Activated B cell treated with CpG ODN at 0.5 μM for 24 hours (primary cell): ENCODE results near the gene DYDC1. TPM values are rescaled to one million over a fixed set of nuclear protein-coding genes. Genes with fewer than 3 reads are reported as not detected.

ENCODE experiments used
- ATAC-seq: fragments of 200-7000 bp; cut with Tn5 transposase; one replicate; pipeline ENCODE4 v1.10.0; 2021; ENCODE audit warnings: low read depth, mild to moderate bottlenecking, moderate library complexity
- CTCF ChIA-PET: fragments of 350-600 bp; sonication (Branson Sonifier 250); formaldehyde crosslinking; loops from one replicate; lab custom pipeline; 2021; ENCODE audit warnings: antibody characterized with exemption; lab: Charles Lee
- POLR2A ChIA-PET: fragments of 350-600 bp; sonication (Branson Sonifier 250); formaldehyde crosslinking; loops from one replicate; lab custom pipeline; 2021; ENCODE audit warnings: antibody characterized with exemption; lab: Charles Lee
- DNase-seq: peaks from one replicate; pipeline ENCODE4 v3.0.0; 2022
- H3K27ac Mint-ChIP-seq: one replicate; pipeline ENCODE4 v1.8.0; 2020; ENCODE audit warnings: mixed read lengths
- H3K27me3 Mint-ChIP-seq: one replicate; pipeline ENCODE4 v1.8.0; 2021; ENCODE audit warnings: mixed read lengths
- H3K36me3 Mint-ChIP-seq: one replicate; pipeline ENCODE4 v1.8.0; 2021; ENCODE audit warnings: low read depth, mixed read lengths
- H3K4me1 Mint-ChIP-seq: one replicate; pipeline ENCODE4 v1.8.0; 2021; ENCODE audit warnings: mixed read lengths
- H3K4me3 Mint-ChIP-seq: one replicate; pipeline ENCODE4 v1.8.0; 2020; ENCODE audit warnings: mild to moderate bottlenecking, mixed read lengths
- H3K9me3 Mint-ChIP-seq: one replicate; pipeline ENCODE4 v1.8.0; 2020; ENCODE audit warnings: mixed read lengths
- intact Hi-C: fragments of 100-400 bp; cut with micrococcal nuclease; formaldehyde crosslinking; loops from one replicate; pipeline ENCODE4 v1.15.1; 2024
- total RNA-seq: library from RNA; stranded (reverse); gene quantifications from 2 replicates; pipeline ENCODE4 v1.2.3, GENCODE V29; 2022
- TF ChIP-seq, protein P1 (sequence below): fragments of 200-600 bp; IDR thresholded peaks from one replicate; pipeline ENCODE4 v1.8.0; 2022; ENCODE audit warnings: antibody characterized with exemption, mild to moderate bottlenecking

The DYDC1 gene
- total RNA-seq, 1 donor from 2014 or later = not detected

DNA sequence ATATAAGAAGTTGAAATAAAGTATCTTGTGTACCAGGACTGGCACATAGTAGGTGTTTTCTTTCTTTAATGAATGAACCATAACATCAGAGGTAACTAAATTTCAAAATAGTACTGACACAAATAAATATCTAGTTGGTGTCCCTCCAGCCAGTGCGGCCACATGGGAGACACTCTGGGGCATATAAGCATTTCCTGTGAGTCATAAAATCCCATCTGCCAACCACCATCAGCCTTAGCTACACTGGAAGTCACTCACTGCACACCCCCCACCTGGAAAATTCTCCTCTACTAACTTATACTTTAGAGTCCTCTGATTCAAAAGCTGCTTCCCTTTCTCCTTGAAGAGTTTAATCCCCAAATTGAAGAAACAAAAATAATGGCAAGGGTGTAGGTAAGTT, 32.5 kb downstream of the DYDC1 start:
- no peak overlapping the region for H3K4me3 Mint-ChIP-seq
- ChIA-PET CTCF (no interaction called here), POLR2A (no interaction called here)
- intact Hi-C loops = no loop called here
- TF ChIP-seq, protein P1, sequence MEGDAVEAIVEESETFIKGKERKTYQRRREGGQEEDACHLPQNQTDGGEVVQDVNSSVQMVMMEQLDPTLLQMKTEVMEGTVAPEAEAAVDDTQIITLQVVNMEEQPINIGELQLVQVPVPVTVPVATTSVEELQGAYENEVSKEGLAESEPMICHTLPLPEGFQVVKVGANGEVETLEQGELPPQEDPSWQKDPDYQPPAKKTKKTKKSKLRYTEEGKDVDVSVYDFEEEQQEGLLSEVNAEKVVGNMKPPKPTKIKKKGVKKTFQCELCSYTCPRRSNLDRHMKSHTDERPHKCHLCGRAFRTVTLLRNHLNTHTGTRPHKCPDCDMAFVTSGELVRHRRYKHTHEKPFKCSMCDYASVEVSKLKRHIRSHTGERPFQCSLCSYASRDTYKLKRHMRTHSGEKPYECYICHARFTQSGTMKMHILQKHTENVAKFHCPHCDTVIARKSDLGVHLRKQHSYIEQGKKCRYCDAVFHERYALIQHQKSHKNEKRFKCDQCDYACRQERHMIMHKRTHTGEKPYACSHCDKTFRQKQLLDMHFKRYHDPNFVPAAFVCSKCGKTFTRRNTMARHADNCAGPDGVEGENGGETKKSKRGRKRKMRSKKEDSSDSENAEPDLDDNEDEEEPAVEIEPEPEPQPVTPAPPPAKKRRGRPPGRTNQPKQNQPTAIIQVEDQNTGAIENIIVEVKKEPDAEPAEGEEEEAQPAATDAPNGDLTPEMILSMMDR = no peak
- no peaks in the 10 kb centered on the region for H3K9me3 Mint-ChIP-seq
- no peak overlapping the region for H3K27ac Mint-ChIP-seq
- H3K27me3 Mint-ChIP-seq = peaks cover 1% of the 10 kb centered on the region
- no peaks in the 10 kb centered on the region for H3K36me3 Mint-ChIP-seq
- DNase-seq (no peak), ATAC-seq (no peak)
- H3K4me1 Mint-ChIP-seq = no peaks in the 10 kb centered on the region

GRCh38 chr10:80323311-80323710, 33.2 kb downstream of the DYDC1 start:
- Mint-ChIP-seq H3K4me3 (no peak overlapping the region), H3K27me3 (peaks cover 1% of the 10 kb centered on the region), H3K36me3 (no peaks in the 10 kb centered on the region), H3K27ac (no peak overlapping the region), H3K9me3 (no peaks in the 10 kb centered on the region), H3K4me1 (no peaks in the 10 kb centered on the region)
- CTCF ChIA-PET = no interaction called here
- TF ChIP-seq, protein P1 = no peak
- no peak for ATAC-seq
- intact Hi-C loops = no loop called here
- POLR2A ChIA-PET = no interaction called here
- no peak for DNase-seq

DNA sequence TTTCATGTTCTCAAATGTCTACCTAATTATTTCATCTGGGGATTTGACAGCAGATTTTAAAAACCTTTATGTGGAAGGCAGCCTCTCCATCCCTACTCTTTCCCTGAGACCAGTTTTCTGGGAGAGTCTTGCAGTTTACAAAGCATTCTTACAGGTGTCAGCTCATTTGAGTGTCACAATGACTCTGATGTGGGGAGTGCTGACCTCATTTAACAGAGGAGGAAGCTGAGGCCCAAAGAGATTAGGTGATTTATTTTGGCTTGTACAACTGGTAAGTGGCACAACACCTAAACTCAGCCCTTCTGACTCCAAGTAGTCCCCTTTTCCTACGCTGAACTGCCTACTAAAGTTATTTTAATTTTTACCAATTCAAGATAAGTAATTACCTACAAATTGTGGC, 33.8 kb downstream of the DYDC1 start:
- ChIA-PET CTCF (no interaction called here), POLR2A (no interaction called here)
- DNase-seq (no peak), ATAC-seq (no peak)
- TF ChIP-seq, protein P1 = no peak
- intact Hi-C loops = no loop called here
- Mint-ChIP-seq H3K36me3 (no peaks in the 10 kb centered on the region), H3K4me1 (no peaks in the 10 kb centered on the region), H3K27me3 (peaks cover 1% of the 10 kb centered on the region), H3K27ac (no peak overlapping the region), H3K4me3 (no peak overlapping the region), H3K9me3 (no peaks in the 10 kb centered on the region)

DNA sequence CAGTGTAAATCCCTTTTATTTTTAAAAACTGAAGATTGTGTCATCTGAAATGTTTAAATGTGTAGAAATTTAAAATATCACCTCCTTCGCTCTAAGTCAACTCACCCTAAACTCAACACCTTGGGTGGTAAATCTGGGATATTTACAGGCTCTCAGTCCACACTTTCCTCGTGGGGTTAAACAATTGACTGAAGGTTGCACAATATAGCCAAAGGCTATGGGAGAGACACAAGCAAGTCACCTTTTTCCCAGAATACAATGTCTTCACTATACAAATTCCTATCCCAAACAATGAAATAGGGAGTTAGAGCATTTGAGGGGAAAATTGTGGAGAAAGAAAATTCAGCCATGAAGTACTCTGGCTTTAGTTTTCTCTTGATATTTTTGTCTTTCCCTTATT, 34.4 kb downstream of the DYDC1 start:
- Mint-ChIP-seq H3K27ac (no peak overlapping the region), H3K4me1 (no peaks in the 10 kb centered on the region), H3K36me3 (no peaks in the 10 kb centered on the region), H3K27me3 (peaks cover 4% of the 10 kb centered on the region), H3K4me3 (no peak overlapping the region), H3K9me3 (no peaks in the 10 kb centered on the region)
- CTCF ChIA-PET = no interaction called here
- TF ChIP-seq, protein P1 = no peak
- DNase-seq = no peak
- POLR2A ChIA-PET = no interaction called here
- no peak for ATAC-seq
- intact Hi-C loops = no loop called here

- CTCF ChIA-PET = no interaction called here
- POLR2A ChIA-PET = no interaction called here
- no peak overlapping the region for H3K27ac Mint-ChIP-seq
- intact Hi-C loops = no loop called here
- no peaks in the 10 kb centered on the region for H3K9me3 Mint-ChIP-seq
- DNase-seq (no peak), ATAC-seq (no peak)
- TF ChIP-seq, protein P1 = no peak
- no peak overlapping the region for H3K4me3 Mint-ChIP-seq
- peaks cover 4% of the 10 kb centered on the region for H3K27me3 Mint-ChIP-seq
- H3K36me3 Mint-ChIP-seq = no peaks in the 10 kb centered on the region
- no peaks in the 10 kb centered on the region for H3K4me1 Mint-ChIP-seq
These were observed 35.4 kb downstream of the DYDC1 start for GRCh38 chr10:80321183-80321582.
